NCI-H345 treated with DMSO at 0.1 percent for 48 hours (cell line): ENCODE data around the gene CATSPERD.

Experiments used
- DNase-seq: peaks from one replicate; lab custom pipeline; 2025; ENCODE audit not compliant: unreplicated experiment; lab: John Stamatoyannopoulos, UW

CATSPERD gene

DNA sequence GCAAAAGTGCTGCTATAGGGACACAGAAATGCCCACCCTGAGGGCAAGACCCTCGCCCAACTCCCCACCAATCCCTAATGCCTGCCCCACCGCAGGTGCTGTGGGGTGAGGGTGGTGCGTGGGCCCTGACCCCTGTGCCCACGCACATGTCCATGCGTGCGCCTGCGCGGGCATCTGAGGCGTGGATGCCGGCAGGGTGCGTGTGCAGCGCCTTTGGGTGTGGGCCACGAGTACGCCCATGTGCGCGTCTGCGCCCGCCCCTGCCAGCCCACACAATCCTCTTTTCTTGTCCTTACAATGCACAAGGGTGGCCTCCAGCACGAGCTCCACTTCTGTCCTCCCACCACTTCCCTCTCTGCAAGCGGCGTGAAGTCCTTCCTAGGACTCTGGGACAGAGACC is 104.7 kb downstream of the CATSPERD start:
- DNase-seq, result no peak

DNA sequence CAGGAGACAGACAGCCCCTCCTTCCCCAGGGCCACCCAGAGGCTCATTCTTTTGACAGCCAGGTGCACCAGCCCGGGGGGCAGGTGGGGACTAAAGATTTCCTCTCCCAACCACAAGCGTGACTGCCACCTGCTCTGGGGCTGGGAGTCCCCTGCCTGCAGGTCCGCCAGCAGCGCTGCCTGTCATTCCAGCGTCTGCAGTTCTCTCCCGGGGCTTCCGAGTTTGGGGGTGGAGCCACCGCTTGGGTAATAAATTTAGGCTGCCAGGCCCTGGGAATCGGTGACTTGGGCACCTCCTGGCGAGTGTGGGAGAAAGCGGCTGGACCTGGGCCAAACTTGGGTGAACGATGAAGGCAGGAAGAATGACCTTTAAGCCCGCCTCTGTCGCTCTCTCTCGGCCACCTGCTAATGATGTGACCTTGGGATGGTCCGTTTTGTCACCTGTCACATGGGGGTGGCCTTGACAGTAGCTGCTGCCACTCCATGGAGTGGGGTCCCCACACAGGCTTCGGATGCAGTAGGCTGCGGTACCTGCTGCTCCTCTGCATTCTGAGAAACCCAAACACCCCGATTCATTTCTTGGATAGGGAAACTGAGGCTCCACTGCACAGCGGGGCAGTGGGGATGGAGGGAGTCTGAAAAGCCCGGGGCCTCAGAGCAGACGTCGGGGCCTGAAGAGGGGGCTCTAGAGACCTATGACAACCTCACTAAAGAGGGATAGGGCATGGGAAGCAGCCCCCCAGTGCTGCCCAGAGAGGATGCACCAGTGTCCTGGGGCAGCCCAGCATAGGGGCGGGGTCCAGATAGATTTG is 106.3 kb downstream of the CATSPERD start:
- DNase-seq, result peak; percentile 98

DNA sequence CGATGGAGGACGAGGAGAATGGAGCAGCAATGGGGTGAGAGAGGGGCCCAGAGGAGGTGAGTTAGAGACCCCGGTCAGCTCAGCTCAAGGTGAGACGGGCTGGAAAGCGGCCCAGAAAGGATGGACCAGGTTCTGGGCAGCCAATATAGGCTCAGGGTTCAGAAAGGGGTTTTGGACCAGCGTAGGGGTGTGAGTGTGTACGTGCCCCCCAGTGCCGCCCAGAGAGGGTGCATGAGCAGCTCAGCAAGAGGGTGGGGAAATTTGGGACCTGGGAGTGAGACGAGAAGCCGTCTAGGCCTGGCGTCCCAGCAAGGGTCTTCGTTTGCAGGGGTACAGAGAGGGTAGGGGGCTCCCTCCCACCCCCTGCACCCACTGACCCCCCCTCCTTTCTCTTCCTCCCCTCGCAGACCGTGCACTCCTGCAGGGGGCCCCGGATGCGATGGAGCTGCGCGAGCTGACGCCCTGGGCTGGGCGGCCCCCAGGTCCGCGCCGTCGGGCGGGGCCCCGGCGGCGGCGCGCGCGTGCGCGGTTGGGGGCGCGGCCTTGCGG is 107.0 kb downstream of the CATSPERD start:
- no peak for DNase-seq

DNA sequence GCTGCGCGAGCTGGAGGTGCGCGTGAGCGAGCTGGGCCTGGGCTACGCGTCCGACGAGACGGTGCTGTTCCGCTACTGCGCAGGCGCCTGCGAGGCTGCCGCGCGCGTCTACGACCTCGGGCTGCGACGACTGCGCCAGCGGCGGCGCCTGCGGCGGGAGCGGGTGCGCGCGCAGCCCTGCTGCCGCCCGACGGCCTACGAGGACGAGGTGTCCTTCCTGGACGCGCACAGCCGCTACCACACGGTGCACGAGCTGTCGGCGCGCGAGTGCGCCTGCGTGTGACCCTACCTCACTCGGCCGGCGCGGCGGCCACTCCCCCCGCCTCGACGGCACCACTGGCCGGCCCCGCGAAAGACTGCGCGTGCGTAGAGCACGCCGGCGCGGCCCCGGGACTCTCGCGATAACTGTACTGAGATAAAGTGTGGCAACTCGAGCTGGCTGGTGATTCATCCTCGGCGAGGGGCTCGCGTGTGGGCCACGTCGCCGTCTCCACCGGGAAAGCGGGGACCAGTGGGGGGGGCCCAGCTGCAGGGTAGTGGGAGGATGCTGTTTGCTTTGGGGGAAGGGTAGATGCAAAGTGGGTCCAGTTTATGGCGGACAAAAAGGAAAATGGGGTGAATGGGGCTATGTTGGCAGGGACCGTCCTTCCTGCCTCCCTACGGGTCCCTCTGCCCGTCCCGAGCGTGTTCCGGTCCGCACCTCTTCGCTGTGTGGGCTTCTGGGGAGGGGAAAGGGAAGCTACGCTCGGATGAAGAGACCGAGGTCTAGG is 107.6 kb downstream of the CATSPERD start:
- DNase-seq, result peak; percentile 98
